ENCODE measurements around the gene RAB3A. TPM values are rescaled to one million over a fixed set of nuclear protein-coding genes. Genes with fewer than 3 reads are reported as not detected.

The RAB3A gene
- total RNA-seq, 4 donors from 2014 or later: 0.69 to 3.8 (median 0.77) TPM; not detected in 1

GRCh38 chr19:18245297-18245696 is 41.5 kb upstream of the RAB3A start:
- intact Hi-C loops (cut with DNase I; ENCODE audit: low total_unique reads): loop anchor here (10.0 kb wide), 1 partner anchor 130 kb away; no protein-coding TSS in a partner anchor
- TF ChIP-seq POLR2A (IDR thresholded peaks at IDR 0.05) (no peak), CTCF (IDR thresholded peaks at IDR 0.05) (no peak)
- Histone ChIP-seq H3K4me3 (no peak overlapping the region), H3K36me3 (no peaks in the 10 kb centered on the region), H3K9me3 (no peaks in the 10 kb centered on the region), H3K27ac (no peak overlapping the region), H3K27me3 (no peaks in the 10 kb centered on the region), H3K4me1 (no peaks in the 10 kb centered on the region)
- DNase-seq: no peak

DNA sequence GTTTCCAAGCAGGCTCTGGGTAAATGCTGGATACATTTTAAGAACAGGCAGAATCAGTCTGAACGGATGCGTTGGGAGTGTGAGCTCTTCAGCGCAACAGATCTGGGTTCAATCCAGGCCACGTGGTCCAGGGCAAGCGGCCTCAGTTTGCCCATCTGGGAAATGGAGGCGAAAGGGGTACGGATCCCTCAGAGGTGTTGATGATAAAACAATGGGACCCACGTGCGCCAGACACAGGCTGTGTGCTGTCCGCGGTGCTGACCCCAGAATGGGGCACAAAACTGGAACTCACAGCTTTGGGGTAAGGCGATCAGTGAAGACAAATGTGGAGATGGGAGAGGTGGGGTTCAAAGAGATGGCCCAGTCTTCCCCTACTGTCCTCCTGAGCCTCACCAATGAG is 35.5 kb upstream of the RAB3A start:
- Histone ChIP-seq H3K4me3 (no peak overlapping the region), H3K9me3 (no peaks in the 10 kb centered on the region), H3K4me1 (no peaks in the 10 kb centered on the region), H3K27me3 (no peaks in the 10 kb centered on the region), H3K27ac (no peak overlapping the region), H3K36me3 (no peaks in the 10 kb centered on the region)
- TF ChIP-seq CTCF (IDR thresholded peaks at IDR 0.05) (no peak), POLR2A (IDR thresholded peaks at IDR 0.05) (no peak)
- intact Hi-C loops (cut with DNase I; ENCODE audit: low total_unique reads): no loop called here
- no peak for DNase-seq

GRCh38 chr19:18234194-18234593 is 30.4 kb upstream of the RAB3A start:
- Histone ChIP-seq H3K4me3 (no peak overlapping the region), H3K27ac (no peak overlapping the region), H3K9me3 (peaks cover 0 to 11% of the 10 kb centered on the region in 2 donors), H3K27me3 (peaks cover 12 to 16% of the 10 kb centered on the region in 2 donors), H3K36me3 (no peaks in the 10 kb centered on the region), H3K4me1 (no peaks in the 10 kb centered on the region)
- intact Hi-C loops (cut with DNase I; ENCODE audit: low total_unique reads): no loop called here
- no peak for DNase-seq
- no peak for TF ChIP-seq POLR2A (IDR thresholded peaks at IDR 0.05)
- no peak for TF ChIP-seq CTCF (IDR thresholded peaks at IDR 0.05)

GRCh38 chr19:18233224-18233825 is 29.5 kb upstream of the RAB3A start:
- no peak overlapping the region for H3K4me3 ChIP-seq
- no peaks in the 10 kb centered on the region for H3K36me3 ChIP-seq
- H3K27ac ChIP-seq: no peak overlapping the region
- intact Hi-C loops (cut with DNase I; ENCODE audit: low total_unique reads): no loop called here
- peak in 1 of 2 donors; percentile 31 for DNase-seq
- peaks cover 12 to 16% of the 10 kb centered on the region in 2 donors for H3K27me3 ChIP-seq
- TF ChIP-seq POLR2A (IDR thresholded peaks at IDR 0.05) (no peak), CTCF (IDR thresholded peaks at IDR 0.05) (no peak)
- H3K4me1 ChIP-seq: no peaks in the 10 kb centered on the region
- H3K9me3 ChIP-seq: peaks cover 0 to 11% of the 10 kb centered on the region in 2 donors

GRCh38 chr19:18232540-18233223 is 28.8 kb upstream of the RAB3A start:
- intact Hi-C loops (cut with DNase I; ENCODE audit: low total_unique reads): no loop called here
- H3K4me3 ChIP-seq: no peak overlapping the region
- no peak for TF ChIP-seq POLR2A (IDR thresholded peaks at IDR 0.05)
- H3K4me1 ChIP-seq: no peaks in the 10 kb centered on the region
- H3K27ac ChIP-seq: no peak overlapping the region
- peaks cover 12 to 16% of the 10 kb centered on the region in 2 donors for H3K27me3 ChIP-seq
- DNase-seq: no peak
- peaks cover 0 to 11% of the 10 kb centered on the region in 2 donors for H3K9me3 ChIP-seq
- H3K36me3 ChIP-seq: no peaks in the 10 kb centered on the region
